ENCODE measurements around the gene ARMC6.

- no peak for TF ChIP-seq POLR2AphosphoS5 (IDR thresholded peaks at IDR 0.05)
- no peak for TF ChIP-seq CTCF (IDR thresholded peaks at IDR 0.05)
Observed at GRCh38 chr19:19031891-19032290, 1.5 kb upstream of the ARMC6 start.

Data from sigmoid colon (tissue), 4 donors.